HEK293 (cell line): Measurements from ENCODE around the gene SUCLA2.
A peak's percentile ranks its signal among the peaks of the same experiment; 100 is the strongest.

Experiments
- CTCF ChIA-PET: fragments of 350-600 bp; formaldehyde crosslinking; extraction: SDS; loops from one replicate; lab custom pipeline; 2021; ENCODE audit warnings: antibody characterized with exemption; lab: Yijun Ruan, JAX
- POLR2A ChIA-PET: fragments of 300-600 bp; formaldehyde crosslinking; extraction: SDS; loops from one replicate; lab custom pipeline; 2020; ENCODE audit warnings: antibody characterized with exemption, inconsistent platforms; lab: Yijun Ruan, JAX
- H3K27ac ChIP-seq: fragments of 200-500 bp; sonication (Bioruptor generic); 2 replicates; pipeline ENCODE4 v1.5.1; 2014; ENCODE audit warnings: low read depth, low read length, control low read depth, inconsistent platforms; ENCODE audit errors: extremely low read depth
- H3K36me3 ChIP-seq, 2 experiments: fragments of 200-500 bp in 1 of 2; sonication (Bioruptor generic) in 1 of 2; 1 replicate in 1 of 2; 2 replicates in 1 of 2; pipeline ENCODE4 v1.5.1; 2014 to 2017; ENCODE audit warnings: inconsistent platforms in 2 of 2, low read length in 2 of 2; ENCODE audit not compliant: control insufficient read depth in 2 of 2, insufficient read depth in 1 of 2
- H3K4me1 ChIP-seq: fragments of 200-500 bp; sonication (Bioruptor generic); 2 replicates; pipeline ENCODE4 v1.5.1; 2014; ENCODE audit warnings: mild to moderate bottlenecking, low read length, inconsistent platforms; ENCODE audit not compliant: control insufficient read depth, insufficient read depth
- H3K4me3 ChIP-seq: 2 replicates; pipeline ENCODE4 v1.5.1; 2011; ENCODE audit warnings: low read depth, mild to moderate bottlenecking, control low read depth, low read length, moderate library complexity
- H3K9me3 ChIP-seq: fragments of 200-500 bp; sonication (Bioruptor generic); 2 replicates; pipeline ENCODE4 v1.5.1; 2014; ENCODE audit warnings: low read depth, low read length, inconsistent platforms; ENCODE audit not compliant: control insufficient read depth, insufficient read depth
- ELK4 ChIP-seq: IDR thresholded peaks from 2 replicates; pipeline ENCODE4 v1.6.1; 2011; ENCODE audit warnings: mild to moderate bottlenecking, low read depth, low read length, borderline replicate concordance
- IKZF3 ChIP-seq: fragments of 450-650 bp; IDR thresholded peaks from 2 replicates; pipeline ENCODE4 v1.5.0; 2018; ENCODE audit warnings: missing biosample characterization, mild to moderate bottlenecking, missing genetic modification characterization, moderate library complexity
- OVOL3 ChIP-seq: fragments of 450-650 bp; formaldehyde crosslinking; IDR thresholded peaks from 2 replicates; pipeline ENCODE4 v1.5.1; 2016; ENCODE audit warnings: missing biosample characterization, missing genetic modification characterization
- PRDM1 ChIP-seq: fragments of 450-650 bp; formaldehyde crosslinking; IDR thresholded peaks from 2 replicates; pipeline ENCODE4; 2016; ENCODE audit warnings: missing biosample characterization, missing genetic modification characterization
- TRIM28 ChIP-seq: IDR thresholded peaks from 2 replicates; pipeline ENCODE4 v1.6.1; 2011; ENCODE audit warnings: low read length, control low read depth, borderline replicate concordance
- ZBTB11 ChIP-seq: fragments of 450-650 bp; formaldehyde crosslinking; conservative IDR thresholded peaks from 2 replicates; pipeline ENCODE4 v1.5.1; 2016; ENCODE audit warnings: low read depth, missing biosample characterization, missing genetic modification characterization
- ZBTB20 ChIP-seq: fragments of 450-650 bp; formaldehyde crosslinking; IDR thresholded peaks from 2 replicates; pipeline ENCODE4 v1.5.1; 2016; ENCODE audit warnings: missing biosample characterization, missing genetic modification characterization
- ZNF292 ChIP-seq: fragments of 450-650 bp; formaldehyde crosslinking; IDR thresholded peaks from 2 replicates; pipeline ENCODE4 v1.5.1; 2016; ENCODE audit warnings: low read depth, missing biosample characterization, missing genetic modification characterization, borderline replicate concordance
- ZNF366 ChIP-seq: fragments of 450-650 bp; formaldehyde crosslinking; conservative IDR thresholded peaks from 2 replicates; pipeline ENCODE4 v1.5.1; 2016; ENCODE audit warnings: missing biosample characterization, missing genetic modification characterization
- ZNF398 ChIP-seq: fragments of 450-650 bp; formaldehyde crosslinking; IDR thresholded peaks from 2 replicates; pipeline ENCODE4 v1.5.1; 2017; ENCODE audit warnings: missing biosample characterization, missing genetic modification characterization
- ZNF426 ChIP-seq: fragments of 450-650 bp; formaldehyde crosslinking; IDR thresholded peaks from 2 replicates; pipeline ENCODE4 v1.5.1; 2017; ENCODE audit warnings: missing biosample characterization, missing genetic modification characterization, mild to moderate bottlenecking, inconsistent platforms, moderate library complexity
- ZNF518A ChIP-seq: fragments of 450-650 bp; formaldehyde crosslinking; conservative IDR thresholded peaks from 2 replicates; pipeline ENCODE4 v1.5.1; 2016; ENCODE audit warnings: low read depth, missing biosample characterization, missing genetic modification characterization
- ZNF596 ChIP-seq: fragments of 450-650 bp; IDR thresholded peaks from 2 replicates; pipeline ENCODE4 v1.5.0; 2018; ENCODE audit warnings: missing biosample characterization, mild to moderate bottlenecking, missing genetic modification characterization, moderate library complexity
- ZNF747 ChIP-seq: fragments of 450-650 bp; formaldehyde crosslinking; IDR thresholded peaks from 2 replicates; pipeline ENCODE4 v1.5.1; 2016; ENCODE audit warnings: missing biosample characterization, missing genetic modification characterization
- ZNF837 ChIP-seq: fragments of 450-650 bp; formaldehyde crosslinking; IDR thresholded peaks from 2 replicates; pipeline ENCODE4 v1.5.1; 2016; ENCODE audit warnings: missing biosample characterization, missing genetic modification characterization
- ZSCAN18 ChIP-seq: fragments of 450-650 bp; formaldehyde crosslinking; IDR thresholded peaks from 2 replicates; pipeline ENCODE4 v1.5.1; 2016; ENCODE audit warnings: missing biosample characterization, missing genetic modification characterization
- ZXDB ChIP-seq: fragments of 450-650 bp; formaldehyde crosslinking; IDR thresholded peaks from 2 replicates; pipeline ENCODE4 v1.5.1; 2016; ENCODE audit warnings: missing biosample characterization, missing genetic modification characterization

The SUCLA2 gene

GRCh38 chr13:47932950-47933923, 67.8 kb downstream of the SUCLA2 start:
- no peak overlapping the region for H3K4me3 ChIP-seq
- ChIA-PET POLR2A (no interaction called here), CTCF (no interaction called here)
- no peak overlapping the region for H3K27ac ChIP-seq
- no peaks in the 10 kb centered on the region for H3K9me3 ChIP-seq
- H3K36me3 ChIP-seq: peaks cover 0 to 2% of the 10 kb centered on the region in 2 experiments; a peak in 1 of 3 replicates
- TF ChIP-seq ZBTB20 (tag by site-specific recombination) (0 out of 2 replicates have a peak, but pooled peaks have one; percentile 31), IKZF3 (no peak)
- 0 out of 2 replicates have a peak, but pooled peaks cover 3% of the 10 kb centered on the region for H3K4me1 ChIP-seq

GRCh38 chr13:47930649-47931165, 70.4 kb downstream of the SUCLA2 start:
- POLR2A ChIA-PET: no interaction called here

More at GRCh38 chr13:47930649-47931165, 70.4 kb downstream of the SUCLA2 start:
- no peak for TF ChIP-seq ELK4
- no peak for TF ChIP-seq ZNF426 (tag by site-specific recombination)
- TF ChIP-seq ZBTB11 (tag by site-specific recombination): no peak
- no peak for TF ChIP-seq ZNF596 (tag by site-specific recombination)
- TF ChIP-seq ZNF518A: no peak
- TF ChIP-seq TRIM28: no peak
- TF ChIP-seq ZXDB: no peak
- TF ChIP-seq ZSCAN18: no peak
- no peak for TF ChIP-seq ZNF747 (tag by site-specific recombination)
- no peak for TF ChIP-seq ZNF398 (tag by site-specific recombination)
- peak; percentile 56; the same call in 1 of the 2 replicates for TF ChIP-seq ZNF366 (tag by site-specific recombination)
- TF ChIP-seq PRDM1 (tag by site-specific recombination): peak; percentile 62
- no peak for TF ChIP-seq OVOL3
- no peak for TF ChIP-seq ZNF292
- TF ChIP-seq ZNF837 (tag by site-specific recombination): no peak
- no peaks in the 10 kb centered on the region for H3K36me3 ChIP-seq
- no peak overlapping the region for H3K27ac ChIP-seq
- CTCF ChIA-PET: no interaction called here
- no peaks in the 10 kb centered on the region for H3K9me3 ChIP-seq
- H3K4me3 ChIP-seq: no peak overlapping the region
- H3K4me1 ChIP-seq: 0 out of 2 replicates have a peak, but pooled peaks cover 3% of the 10 kb centered on the region
